H54 (cell line): Measurements from ENCODE around the gene GABBR2.
"Not testable (repeated sequence)": the region's sequence is repeated elsewhere in the genome, so short reads cannot be mapped to it uniquely, and the experiment has no call there.

ENCODE experiments used
- DNase-seq: peaks from one replicate; pipeline ENCODE4 v3.0.0; 2011; ENCODE audit warnings: low spot score, mixed read lengths; ENCODE audit not compliant: insufficient read length
- FAIRE-seq: peaks from 3 replicates; lab custom pipeline; 2011; peaks lifted over from hg19 to GRCh38; lab: Jason Lieb, UNC
- POLR2A ChIP-seq: IDR thresholded peaks from 2 replicates; pipeline ENCODE4 v1.6.1; 2011; ENCODE audit warnings: low read depth, mild to moderate bottlenecking, low read length

Gene GABBR2

DNA sequence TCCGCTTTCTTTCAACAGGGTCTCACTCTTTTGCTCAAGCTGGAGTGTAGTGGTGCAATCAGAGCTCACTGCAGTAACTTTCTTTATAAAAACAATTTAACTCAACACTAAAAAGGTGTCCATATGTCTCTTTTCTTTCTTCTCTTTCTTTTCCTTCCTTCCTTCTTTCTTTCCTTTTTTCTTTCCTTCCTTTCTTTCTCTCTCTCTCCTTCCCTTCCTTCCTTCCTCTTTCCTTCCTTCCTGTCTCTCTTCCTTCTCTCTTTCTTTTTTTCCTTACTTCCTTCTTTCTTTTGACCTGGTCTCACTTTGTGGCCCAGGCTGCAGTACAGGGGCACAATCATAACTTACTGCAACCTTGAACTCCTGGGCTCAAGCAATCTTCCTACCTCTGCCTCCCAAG, 427.5 kb downstream of the GABBR2 start:
- TF ChIP-seq POLR2A, result no peak
- no peak for FAIRE-seq

GRCh38 chr9:98280574-98280973, 428.2 kb downstream of the GABBR2 start:
- FAIRE-seq (no peak), DNase-seq (no peak)
- TF ChIP-seq POLR2A, result no peak

More for the DNA sequence above, 427.5 kb downstream of the GABBR2 start:
- no peak for DNase-seq

GRCh38 chr9:98280162-98280561, 428.6 kb downstream of the GABBR2 start:
- FAIRE-seq (no peak), DNase-seq (no peak)
- no peak for TF ChIP-seq POLR2A

DNA sequence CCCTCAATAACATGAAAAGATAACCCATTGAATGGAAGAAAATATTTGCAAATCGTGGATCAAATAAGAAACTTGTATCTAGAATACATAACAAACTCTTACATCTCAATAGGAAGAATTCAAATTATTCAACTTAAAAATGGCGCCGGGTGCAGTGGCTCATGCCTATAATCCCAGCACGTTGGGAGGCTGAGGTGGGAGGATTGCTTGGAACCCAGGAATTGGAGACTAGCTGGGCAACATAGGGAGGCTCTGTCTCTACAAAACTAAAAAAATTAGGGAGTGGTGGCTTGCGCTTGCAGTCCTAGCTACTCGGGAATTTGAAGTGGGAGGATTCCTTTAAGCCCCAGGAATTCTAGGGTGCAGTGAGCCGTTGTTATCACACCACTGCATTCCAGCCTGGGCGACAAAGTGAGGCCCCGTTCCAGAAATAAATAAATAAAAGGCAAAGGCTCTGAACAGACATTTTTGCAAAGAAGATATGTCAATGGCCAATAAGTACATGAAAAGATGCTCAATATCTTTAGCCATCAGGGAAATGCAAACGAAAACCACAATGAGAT, 431.7 kb downstream of the GABBR2 start:
- DNase-seq (no peak), FAIRE-seq (no peak)
- TF ChIP-seq POLR2A, result no peak

DNA sequence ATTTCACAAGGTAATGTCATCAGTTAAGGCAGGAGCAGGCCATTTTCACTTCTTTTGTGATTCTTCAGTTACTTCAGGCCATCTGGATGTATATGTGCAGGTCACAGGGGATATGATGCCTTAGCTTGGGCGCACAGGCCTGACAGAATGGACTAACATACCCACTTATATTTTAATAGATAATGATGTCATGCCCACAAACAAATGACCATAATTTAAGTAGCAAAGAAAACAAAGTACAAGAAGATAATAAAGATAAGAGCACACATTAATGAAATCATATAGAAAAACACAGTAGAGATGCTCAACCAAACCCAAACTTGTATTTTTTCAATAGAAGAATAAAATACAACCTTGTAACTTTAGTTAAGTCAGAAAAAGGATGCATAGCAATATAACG, 433.6 kb downstream of the GABBR2 start:
- no peak for FAIRE-seq
- DNase-seq, result no peak
- TF ChIP-seq POLR2A, result no peak

DNA sequence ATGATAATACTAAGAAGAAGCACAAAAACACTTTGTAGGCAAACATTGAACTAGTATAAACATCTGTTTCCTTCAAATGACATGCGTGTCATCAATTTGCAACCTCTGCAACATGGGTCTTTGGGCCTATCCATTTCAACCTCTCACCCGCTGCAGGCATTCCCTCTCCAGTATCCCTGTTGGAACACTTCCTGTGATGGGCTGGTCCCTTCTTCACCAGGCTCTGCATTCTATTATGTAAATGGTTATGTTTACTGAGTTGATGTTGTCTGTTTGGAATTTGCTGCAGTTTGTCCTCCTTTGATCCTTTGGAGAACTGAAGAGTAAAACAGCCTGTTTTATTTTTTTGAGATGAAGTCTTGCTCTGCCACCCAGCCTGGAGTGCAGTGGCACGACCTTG, 436.7 kb downstream of the GABBR2 start:
- no peak for FAIRE-seq
- no peak for TF ChIP-seq POLR2A

GRCh38 chr9:98271479-98271878, 437.3 kb downstream of the GABBR2 start:
- no peak for DNase-seq
- TF ChIP-seq POLR2A, result no peak
- no peak for FAIRE-seq

More for the DNA sequence above, 436.7 kb downstream of the GABBR2 start:
- no peak for DNase-seq

- DNase-seq, FAIRE-seq: not testable (repeated sequence)
Observed at GRCh38 chr9:98270284-98270683, 438.5 kb downstream of the GABBR2 start.

- FAIRE-seq, DNase-seq: not testable (repeated sequence)
Observed at GRCh38 chr9:98269652-98270051, 439.1 kb downstream of the GABBR2 start.

GRCh38 chr9:98267556-98267955, 441.2 kb downstream of the GABBR2 start:
- not testable (repeated sequence) for FAIRE-seq, DNase-seq

DNA sequence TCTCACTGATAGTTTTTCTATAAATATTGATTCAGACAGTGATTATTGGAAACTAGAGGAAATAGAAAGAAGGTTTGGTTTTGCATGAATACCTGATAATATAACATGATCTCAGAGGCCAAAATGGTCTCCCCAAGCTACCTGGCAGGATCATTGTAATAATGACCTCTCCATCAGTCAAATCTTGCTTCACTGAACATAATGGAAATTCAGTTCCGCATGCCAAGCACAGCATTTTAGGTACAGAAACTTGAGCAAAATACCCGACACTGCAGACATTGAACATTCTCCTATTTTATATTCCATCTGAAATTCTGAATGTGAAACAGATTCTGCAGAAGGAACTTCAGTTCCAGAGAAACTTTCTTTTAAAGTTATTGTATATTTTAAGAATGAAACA, 444.2 kb downstream of the GABBR2 start:
- TF ChIP-seq POLR2A, result no peak
- FAIRE-seq, result no peak
- no peak for DNase-seq

DNA sequence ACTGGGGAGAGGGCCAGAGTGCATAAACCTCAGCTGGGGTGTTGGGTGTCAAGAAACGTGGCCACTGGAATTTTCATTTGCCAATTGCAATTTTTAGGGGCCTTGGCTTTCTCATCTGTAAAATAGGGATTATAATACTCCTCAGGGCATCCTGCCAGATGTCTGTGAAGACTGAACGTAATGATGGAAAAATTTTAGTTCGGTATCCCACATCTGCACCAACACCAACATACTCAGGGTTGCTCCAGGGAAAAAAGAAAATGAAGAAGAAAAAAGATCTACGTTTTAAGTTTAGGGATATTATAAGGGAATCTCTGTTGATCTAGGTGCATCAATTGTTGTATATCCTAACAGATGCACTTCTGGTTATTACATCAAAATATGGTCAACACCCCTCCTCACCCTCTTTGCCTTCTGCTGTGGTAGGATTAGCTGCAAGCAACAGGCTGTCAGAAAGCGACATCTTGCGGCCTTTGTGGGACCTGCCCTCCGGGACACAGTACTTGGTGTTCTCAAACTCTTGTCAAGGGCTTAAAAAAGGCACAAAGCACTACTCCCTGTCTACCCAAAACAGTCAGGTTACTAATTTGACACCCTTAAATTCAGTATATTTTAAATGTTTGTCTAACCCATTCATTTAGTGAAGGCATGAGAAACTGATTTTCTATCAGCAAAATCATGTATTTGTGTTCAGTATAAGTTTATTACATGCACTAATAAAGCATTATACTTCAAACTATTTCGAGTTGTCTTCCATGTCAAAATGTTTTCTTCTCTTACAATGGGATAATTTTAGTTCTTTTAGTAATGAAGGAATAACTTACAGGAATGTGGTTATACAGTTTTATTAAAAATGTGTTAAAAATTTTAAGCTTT, 445.0 kb downstream of the GABBR2 start:
- FAIRE-seq, result peak; percentile 99

DNA sequence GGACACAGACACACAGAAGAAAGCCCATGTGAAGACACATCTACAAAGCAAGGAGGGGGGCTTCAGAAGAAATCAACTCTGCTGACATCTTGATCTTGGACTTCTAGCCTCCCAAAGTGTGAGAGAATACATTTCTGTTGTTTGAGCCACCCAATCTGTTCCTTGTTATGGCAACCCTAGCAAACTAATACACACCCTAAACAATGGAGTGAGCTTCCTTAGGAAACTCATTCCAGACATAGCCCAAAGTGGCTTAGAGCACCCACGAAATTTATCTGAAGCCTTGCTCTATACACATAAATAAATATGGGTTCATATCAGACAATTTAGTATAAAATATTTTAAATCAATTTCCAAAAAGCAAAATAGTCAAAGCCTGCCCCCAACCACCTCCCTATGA, 445.7 kb downstream of the GABBR2 start:
- DNase-seq (no peak), FAIRE-seq (no peak)
- no peak for TF ChIP-seq POLR2A

More for the DNA sequence above, 445.0 kb downstream of the GABBR2 start:
- DNase-seq, result peak; percentile 72
- TF ChIP-seq POLR2A, result no peak

GRCh38 chr9:98262056-98262455, 446.7 kb downstream of the GABBR2 start:
- no peak for DNase-seq
- TF ChIP-seq POLR2A, result no peak
- FAIRE-seq, result no peak

DNA sequence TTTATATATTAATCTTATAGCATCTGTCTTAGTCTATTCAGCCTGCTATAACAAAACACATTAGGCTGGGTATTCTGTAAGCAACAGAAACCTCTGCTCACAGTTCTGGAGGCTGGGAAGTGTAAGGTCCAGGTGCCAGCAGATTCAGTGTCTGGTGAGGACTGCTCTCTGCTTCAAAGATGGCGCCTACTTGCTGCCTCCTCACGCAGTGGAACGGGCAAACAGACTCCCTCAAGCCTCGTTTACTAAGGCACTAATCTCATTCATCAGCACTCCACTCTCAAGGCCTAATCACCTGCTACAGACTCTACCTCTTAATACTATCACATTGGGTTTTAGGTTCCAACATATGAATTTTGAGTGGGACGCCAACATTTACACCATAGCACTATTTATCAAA, 448.1 kb downstream of the GABBR2 start:
- FAIRE-seq (no peak), DNase-seq (no peak)
- no peak for TF ChIP-seq POLR2A
